HG03571 (cell line): ENCODE data around the gene ABHD4.
"Not testable (repeated sequence)": the region's sequence is repeated elsewhere in the genome, so short reads cannot be mapped to it uniquely, and the experiment has no call there.

Experiments used
- ATAC-seq: cut with Tn5 transposase; IDR thresholded peaks from one replicate; pipeline ENCODE4 v1.9.1; 2021; ENCODE audit not compliant: unreplicated experiment

The ABHD4 gene

GRCh38 chr14:22561366-22561660 is 36.8 kb upstream of the ABHD4 start:
- ATAC-seq, result no peak

DNA sequence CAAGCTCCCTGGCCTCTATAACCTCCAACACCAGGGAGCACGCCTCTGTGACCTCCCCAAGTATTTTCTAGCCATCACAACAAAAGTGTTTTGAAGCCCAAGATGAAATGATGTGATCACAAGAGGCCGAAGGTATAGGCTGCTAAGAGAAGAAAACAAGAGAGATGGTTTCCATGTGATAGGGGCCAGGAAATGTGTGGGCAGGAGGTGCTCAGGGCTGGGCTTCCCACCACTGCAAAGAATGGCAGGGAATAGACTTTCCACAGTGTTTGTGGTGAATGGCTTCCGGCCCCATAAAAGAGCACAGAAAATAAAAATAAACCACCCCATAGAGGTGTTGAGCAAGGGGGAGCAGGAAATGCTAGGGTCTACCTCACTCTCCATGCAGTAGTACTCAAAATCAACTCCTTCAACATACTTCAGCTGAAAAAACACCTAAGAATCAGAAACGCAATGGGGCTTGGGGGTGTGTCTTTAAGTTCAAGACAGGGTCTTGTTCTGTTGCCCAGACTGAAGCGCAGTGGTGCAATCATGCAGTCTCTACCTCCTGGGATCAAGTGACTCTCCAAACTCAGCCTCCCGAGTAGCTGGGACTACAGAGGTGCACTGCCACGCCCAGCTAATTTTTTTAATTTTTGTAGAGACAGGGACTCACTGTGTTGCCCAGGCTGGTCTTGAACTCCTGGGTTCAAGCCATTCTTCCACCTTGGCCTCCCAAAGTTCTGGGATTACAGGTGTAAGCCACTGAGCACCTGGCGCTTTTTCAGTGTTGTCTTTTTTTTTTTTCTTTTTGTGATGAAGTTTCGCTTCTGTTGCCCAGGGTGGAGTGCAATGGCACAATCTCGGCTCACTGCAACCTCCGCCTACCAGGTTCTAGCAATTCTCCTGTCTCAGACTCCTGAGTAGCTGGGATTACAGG is 36.2 kb upstream of the ABHD4 start:
- ATAC-seq, result no peak

- ATAC-seq, result no peak
Observed at GRCh38 chr14:22563987-22564386, 34.1 kb upstream of the ABHD4 start.

- ATAC-seq, result no peak
Observed at GRCh38 chr14:22564463-22564862, 33.6 kb upstream of the ABHD4 start.

GRCh38 chr14:22565391-22565945 is 32.6 kb upstream of the ABHD4 start:
- ATAC-seq, result no peak

DNA sequence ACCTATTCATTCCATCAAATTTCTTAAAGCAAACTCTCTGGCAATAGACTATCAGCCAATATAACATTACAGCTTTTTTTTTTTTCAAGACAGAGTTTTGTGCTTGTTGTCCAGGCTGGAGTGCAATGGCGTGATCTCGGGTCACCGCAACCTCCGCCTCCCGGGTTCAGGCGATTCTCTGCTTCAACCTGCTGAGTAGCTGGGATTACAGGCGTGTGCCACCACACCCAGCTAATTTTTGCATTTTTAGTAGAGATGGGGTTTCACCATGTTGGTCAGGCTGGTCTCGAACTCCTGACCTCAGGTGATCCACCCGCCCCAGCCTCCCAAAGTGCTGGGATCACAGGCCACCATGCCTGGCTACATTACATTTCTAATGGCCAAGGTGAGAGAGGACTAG is 31.8 kb upstream of the ABHD4 start:
- not testable (repeated sequence) for ATAC-seq

- no peak for ATAC-seq
Observed at GRCh38 chr14:22566845-22567244, 31.3 kb upstream of the ABHD4 start.

DNA sequence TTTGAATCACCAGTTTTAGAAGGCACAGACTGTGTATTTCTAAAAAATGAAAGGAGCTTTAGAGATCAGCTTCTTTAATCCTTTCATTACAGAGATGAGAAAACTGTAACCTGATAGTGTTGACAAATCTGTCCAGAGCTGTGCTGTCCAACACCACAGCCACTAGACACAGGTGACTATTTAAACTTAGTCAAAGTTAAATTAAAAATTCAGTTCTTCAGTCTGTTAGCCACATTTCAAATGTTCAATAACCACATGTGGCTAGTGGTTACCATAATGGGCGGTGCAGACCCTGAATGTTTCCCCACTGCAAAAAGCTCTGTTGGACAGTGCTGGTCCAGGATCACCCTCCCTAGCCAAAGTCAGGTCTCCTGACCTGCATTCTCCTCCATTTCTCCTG is 30.7 kb upstream of the ABHD4 start:
- ATAC-seq, result no peak

DNA sequence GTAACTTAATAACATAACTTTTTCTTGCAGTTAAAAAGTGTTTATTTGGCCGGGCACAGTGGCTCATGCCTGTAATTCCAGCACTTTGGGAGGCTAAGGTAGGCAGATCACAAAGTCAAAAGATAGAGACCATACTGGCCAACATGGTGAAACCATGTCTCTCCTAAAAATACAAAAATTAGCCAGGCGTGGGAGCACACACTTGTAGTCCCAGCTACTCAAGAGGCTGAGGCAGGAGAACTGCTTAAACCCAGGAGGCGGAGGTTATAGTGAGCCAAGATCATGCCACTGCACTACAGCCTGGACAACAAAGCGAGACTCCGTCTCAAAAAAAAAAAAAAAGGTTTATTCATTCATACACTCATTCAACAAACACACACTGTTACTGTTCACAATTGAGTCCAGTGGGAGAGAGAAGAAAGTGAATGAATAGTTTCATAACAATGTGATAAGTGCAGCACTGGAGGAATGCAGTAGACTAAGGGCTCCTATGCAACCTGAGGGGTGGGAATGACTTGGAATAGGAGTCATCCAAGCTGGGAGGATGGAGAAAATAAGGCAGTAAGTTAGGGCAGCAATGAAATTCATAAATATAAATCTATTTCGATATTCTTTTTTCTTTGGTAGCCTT is 28.9 kb upstream of the ABHD4 start:
- no peak for ATAC-seq

DNA sequence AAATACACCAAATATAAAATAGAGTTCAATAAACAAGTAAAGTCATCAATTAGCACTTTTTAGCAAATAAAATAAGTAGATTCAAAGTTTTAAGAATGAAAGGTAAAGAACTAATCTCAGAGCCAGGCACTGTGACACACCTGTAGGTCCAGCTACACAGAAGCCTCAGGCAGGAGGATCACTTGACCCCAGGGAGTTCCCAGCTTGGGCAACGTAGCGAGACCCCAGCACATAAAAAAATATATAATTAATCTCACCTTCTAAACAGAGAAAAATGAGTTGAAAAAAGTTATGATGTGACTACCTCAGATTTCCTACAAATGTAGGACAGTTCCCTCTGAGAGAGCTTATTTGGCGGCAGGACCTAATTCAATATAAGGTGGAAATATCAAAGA is 28.4 kb upstream of the ABHD4 start:
- ATAC-seq, result no peak

DNA sequence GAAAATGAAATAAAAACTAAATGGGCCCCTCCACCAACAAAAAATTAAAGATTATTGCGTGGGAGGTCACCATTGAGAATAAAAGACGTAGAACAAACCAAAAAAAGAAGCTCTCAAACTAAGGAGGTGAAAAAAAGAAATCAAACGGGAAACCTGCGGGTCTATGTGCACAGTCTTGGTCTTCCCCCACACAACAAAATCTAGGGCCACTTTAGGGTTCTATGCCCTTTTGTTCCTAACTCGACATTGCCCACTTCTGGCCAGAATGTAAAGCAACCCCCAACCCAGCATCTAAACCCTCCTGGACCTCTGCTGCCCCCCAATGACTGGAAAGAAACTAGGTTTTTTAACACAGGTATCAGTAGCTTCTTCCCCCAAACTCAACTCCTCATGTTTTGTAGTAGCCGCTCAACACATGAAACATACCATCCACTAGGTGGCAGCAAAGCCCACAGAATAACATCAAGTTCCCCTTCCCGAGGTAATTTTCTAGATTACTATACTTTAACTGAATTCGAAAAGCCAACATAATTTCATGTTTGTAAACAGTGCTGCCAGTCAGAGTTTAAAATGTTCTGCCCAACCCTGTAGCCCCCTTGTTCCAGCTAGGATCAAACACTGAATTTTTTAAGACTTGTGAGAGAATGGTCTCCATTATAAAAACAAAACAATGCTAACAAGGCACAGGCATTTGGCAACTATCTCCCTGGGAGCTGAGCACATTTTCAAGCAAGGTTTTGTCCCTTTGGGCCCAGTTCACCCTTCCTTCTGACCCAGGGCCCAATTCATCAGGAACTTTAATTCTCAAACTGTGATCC is 27.8 kb upstream of the ABHD4 start:
- ATAC-seq, result peak; percentile 54

DNA sequence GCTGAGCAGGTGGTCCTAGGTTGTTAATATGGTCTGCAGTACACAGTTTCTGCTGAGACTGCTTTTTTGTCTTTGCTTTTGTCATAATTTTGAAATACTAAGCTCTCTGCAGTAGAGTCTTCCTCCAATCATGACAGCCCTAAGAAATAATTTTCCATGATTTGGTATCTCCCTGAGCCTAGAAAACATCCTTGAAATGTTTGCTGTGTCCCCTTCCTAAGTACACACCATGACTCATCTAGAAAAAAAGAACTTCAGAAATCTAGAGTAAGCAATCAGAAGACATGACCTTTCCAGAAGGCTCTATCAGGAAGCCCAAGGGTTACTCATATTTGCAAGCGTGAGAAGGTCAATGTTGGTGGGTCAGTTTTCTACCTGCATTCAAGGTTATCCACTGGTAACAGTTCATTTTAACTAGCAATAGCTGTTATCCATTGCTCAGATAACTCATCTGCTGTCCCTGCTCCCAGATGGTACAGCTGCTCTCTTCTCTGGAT is 25.5 kb upstream of the ABHD4 start:
- no peak for ATAC-seq

DNA sequence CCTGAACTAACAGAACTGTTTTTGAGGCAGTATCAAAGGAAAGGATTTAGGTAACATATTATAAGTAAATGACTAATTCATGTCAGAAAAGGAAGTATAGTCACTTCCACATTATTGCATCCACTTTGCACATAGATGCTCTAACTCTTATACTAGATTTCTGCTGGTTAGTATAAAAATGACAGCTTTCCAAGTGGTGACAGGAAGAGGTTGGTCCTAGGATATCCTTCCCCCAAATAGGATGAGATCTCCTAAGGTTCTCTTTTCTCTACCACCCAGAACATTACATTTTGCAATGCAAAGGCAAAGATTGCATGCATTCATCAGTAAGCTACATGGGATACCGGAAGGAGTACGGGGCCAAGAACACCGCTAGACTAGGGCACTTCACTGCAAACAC is 24.3 kb upstream of the ABHD4 start:
- no peak for ATAC-seq

DNA sequence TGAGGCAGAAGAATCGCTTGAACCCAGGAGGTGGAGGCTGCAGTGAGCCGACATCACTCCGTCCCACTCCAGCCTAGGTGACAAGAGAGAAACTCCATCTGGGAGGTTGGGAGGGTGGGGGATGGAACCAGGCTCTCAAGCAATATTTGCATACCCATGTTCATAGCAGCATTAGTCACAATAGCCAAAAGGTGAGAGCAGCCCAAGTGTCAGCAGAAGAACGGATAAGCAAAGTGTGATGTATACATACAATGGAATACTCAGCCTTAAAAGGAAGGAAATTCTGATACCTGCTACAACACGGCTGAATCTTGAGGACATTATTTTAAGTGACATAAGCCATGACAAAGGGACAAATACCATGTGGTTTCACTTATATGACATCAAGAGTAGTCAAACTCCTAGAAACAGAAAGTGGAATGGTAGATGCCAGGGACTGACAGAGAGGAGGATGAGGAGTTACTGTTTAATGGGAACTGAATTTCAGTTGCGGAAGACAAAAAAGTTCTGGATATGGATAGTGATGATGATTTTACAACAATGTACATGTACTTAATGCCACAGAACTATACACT is 20.7 kb upstream of the ABHD4 start:
- no peak for ATAC-seq

- ATAC-seq, result no peak
Observed at GRCh38 chr14:22579236-22579635, 18.9 kb upstream of the ABHD4 start.

GRCh38 chr14:22579881-22580280 is 18.2 kb upstream of the ABHD4 start:
- no peak for ATAC-seq

DNA sequence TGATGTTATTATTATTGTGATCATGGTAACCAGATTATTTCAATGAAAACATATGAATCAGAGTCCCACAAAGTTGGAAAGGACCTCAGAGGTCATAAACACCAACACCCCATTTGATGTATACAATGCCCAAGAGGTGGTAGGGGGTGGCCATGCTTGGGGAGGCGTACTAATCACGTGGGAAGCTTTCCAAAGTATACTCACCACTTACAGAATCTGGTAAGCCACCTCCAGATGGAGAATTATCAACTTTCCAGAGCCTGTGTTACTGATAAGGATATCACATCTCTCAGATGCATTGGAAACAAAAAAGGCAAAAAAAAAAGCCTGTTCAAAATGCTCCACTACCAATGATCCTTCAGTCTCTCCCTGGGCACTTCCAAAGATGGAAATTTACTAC is 17.5 kb upstream of the ABHD4 start:
- no peak for ATAC-seq

GRCh38 chr14:22583994-22584393 is 14.1 kb upstream of the ABHD4 start:
- ATAC-seq, result no peak

DNA sequence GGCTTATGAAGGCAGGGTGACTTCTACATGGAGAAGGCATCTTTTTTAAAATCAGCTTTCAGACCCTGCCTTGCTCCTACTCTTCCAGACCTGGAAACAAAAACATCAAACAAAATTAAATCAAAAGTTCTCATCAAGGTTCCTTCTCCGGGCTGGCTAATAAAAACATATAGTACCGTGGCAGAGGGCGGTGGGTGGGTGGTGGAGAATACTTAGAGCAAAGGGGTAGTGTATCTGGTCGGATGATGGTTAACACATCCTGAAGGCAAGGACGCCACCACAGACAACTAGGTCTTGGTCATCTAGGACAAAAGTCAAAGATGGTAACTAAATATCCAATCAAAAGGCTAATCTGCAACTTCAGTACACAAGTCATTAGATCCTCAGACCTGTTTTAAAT is 10.9 kb upstream of the ABHD4 start:
- no peak for ATAC-seq

- ATAC-seq, result not testable (repeated sequence)
Observed at GRCh38 chr14:22587677-22588422, 10.2 kb upstream of the ABHD4 start.
